ENCODE results near the gene TFDP2. TPM values are rescaled to one million over a fixed set of nuclear protein-coding genes. Genes with fewer than 3 reads are reported as not detected.

Gene TFDP2
- total and polyA plus RNA-seq, 2 of the 8 experiments (the other 6 are each of a cell fraction or from before 2014, with no cell fraction given) = 41.1 to 119 TPM

GRCh38 chr3:141941093-141941492 lies 208.3 kb downstream of the TFDP2 start:
- no peak for FAIRE-seq
- ChIA-PET CTCF (ENCODE audit: partially characterized antibody) (interaction anchor here (0.7 to 1.6 kb wide), 7 partner anchors 14 to 338 kb away, joined by 3 to 5 read pairs (median 4); partner anchors contain the start of gene RNF7), POLR2A (ENCODE audit: partially characterized antibody) (interaction anchor here (0.7 kb wide), 1 partner anchor 226 kb away, joined by 3 read pairs; no protein-coding TSS in a partner anchor)
- no peaks in the 10 kb centered on the region for H3K79me2 ChIP-seq (ENCODE audit: control insufficient read depth in 1 of 2, insufficient read depth in 2 of 2, low read length in 2 of 2)
- TF ChIP-seq POLR2A (IDR thresholded peaks at IDR 0.05; ENCODE audit: control extremely low read depth in 1 of 2, low read depth in 2 of 2, low read length in 2 of 2) (no peak), CBX5 (IDR thresholded peaks at IDR 0.05; ENCODE audit: low read depth, low read length) (no peak), EGR1 (IDR thresholded peaks at IDR 0.05; ENCODE audit: borderline replicate concordance, low read depth, low read length) (no peak), KDM1A (IDR thresholded peaks at IDR 0.05; ENCODE audit: borderline replicate concordance, low read length) (no peak), CHD2 (IDR thresholded peaks at IDR 0.05; ENCODE audit: low read length) (no peak), FOSL1 (IDR thresholded peaks at IDR 0.05; ENCODE audit: insufficient read depth, low read depth, low read length) (no peak), E2F6 (IDR thresholded peaks at IDR 0.05) (no peak), SP2 (IDR thresholded peaks at IDR 0.05; ENCODE audit: low read length) (no peak)
- TF ChIP-seq, protein P1, sequence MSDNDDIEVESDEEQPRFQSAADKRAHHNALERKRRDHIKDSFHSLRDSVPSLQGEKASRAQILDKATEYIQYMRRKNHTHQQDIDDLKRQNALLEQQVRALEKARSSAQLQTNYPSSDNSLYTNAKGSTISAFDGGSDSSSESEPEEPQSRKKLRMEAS (IDR thresholded peaks at IDR 0.05) = no peak
- TF ChIP-seq, protein P2, sequence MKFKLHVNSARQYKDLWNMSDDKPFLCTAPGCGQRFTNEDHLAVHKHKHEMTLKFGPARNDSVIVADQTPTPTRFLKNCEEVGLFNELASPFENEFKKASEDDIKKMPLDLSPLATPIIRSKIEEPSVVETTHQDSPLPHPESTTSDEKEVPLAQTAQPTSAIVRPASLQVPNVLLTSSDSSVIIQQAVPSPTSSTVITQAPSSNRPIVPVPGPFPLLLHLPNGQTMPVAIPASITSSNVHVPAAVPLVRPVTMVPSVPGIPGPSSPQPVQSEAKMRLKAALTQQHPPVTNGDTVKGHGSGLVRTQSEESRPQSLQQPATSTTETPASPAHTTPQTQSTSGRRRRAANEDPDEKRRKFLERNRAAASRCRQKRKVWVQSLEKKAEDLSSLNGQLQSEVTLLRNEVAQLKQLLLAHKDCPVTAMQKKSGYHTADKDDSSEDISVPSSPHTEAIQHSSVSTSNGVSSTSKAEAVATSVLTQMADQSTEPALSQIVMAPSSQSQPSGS (IDR thresholded peaks at IDR 0.05; ENCODE audit: low read length) = no peak
- no peak overlapping the region for H4K5ac ChIP-seq (ENCODE audit: insufficient read length, low read depth, low read length)
- peaks cover 0 to 2% of the 10 kb centered on the region in 2 experiments for H4K20me1 ChIP-seq (replicated peaks in 1 of 2; ENCODE audit: control insufficient read depth in 1 of 2, insufficient read depth in 2 of 2, low read length in 2 of 2)
- no peak overlapping the region for H3K56ac ChIP-seq (replicated peaks; ENCODE audit: insufficient read length, low read depth, low read length)
- H2BK120ac ChIP-seq (replicated peaks; ENCODE audit: low read depth, low read length) = no peak overlapping the region
- no peak overlapping the region for H3K4ac ChIP-seq (replicated peaks; ENCODE audit: insufficient read length, low read depth, low read length)
- no peak overlapping the region for H3K23ac ChIP-seq (ENCODE audit: insufficient read length)
- 91% methylated on average over 8 of the region's 8 CpGs; no CpG with 5 or more reads in 1 of the 2 experiments for WGBS, 2 experiments (ENCODE audit: extremely low coverage in 1 of 2, insufficient coverage in 1 of 2, insufficient read length in 1 of 2, insufficient replicate concordance in 2 of 2, low coverage in 1 of 2, low lambda C conversion rate in 2 of 2, missing lambda C conversion rate in 1 of 2)
- H3K9me3 ChIP-seq (ENCODE audit: insufficient read depth in 2 of 2, low read depth in 1 of 2, low read length in 1 of 2) = no peaks in the 10 kb centered on the region
- H2BK5ac ChIP-seq (ENCODE audit: low read depth, low read length) = no peak overlapping the region
- no peak for DNase-seq (ENCODE audit: low read depth in 1 of 2, low spot score in 2 of 2)
- no peak overlapping the region for H3K4me2 ChIP-seq (ENCODE audit: insufficient read depth in 1 of 2, low read depth in 2 of 2, low read length in 2 of 2)
- no peak overlapping the region for H2BK12ac ChIP-seq (ENCODE audit: low read depth, low read length)
- H4K91ac ChIP-seq (replicated peaks; ENCODE audit: insufficient read length, low read length) = no peak overlapping the region
- no peak overlapping the region for H2AK5ac ChIP-seq (ENCODE audit: low read depth, low read length)
- no peaks in the 10 kb centered on the region for H3K27me3 ChIP-seq (replicated peaks in 1 of 4; ENCODE audit: control insufficient read depth in 3 of 4, extremely low read depth in 1 of 4, insufficient read depth in 3 of 4, low read length in 3 of 4)
- H3K14ac ChIP-seq (ENCODE audit: insufficient read length) = no peak overlapping the region
- H3K4me1 ChIP-seq (replicated peaks in 1 of 4; ENCODE audit: control insufficient read depth in 3 of 4, insufficient read depth in 4 of 4, low read length in 3 of 4) = peaks cover 0 to 4% (median 0%) of the 10 kb centered on the region in 4 experiments; a peak in 1 of 7 replicates
- H3K18ac ChIP-seq (ENCODE audit: extremely low read depth, low read length) = no peak overlapping the region
- no peaks in the 10 kb centered on the region for H3K36me3 ChIP-seq (ENCODE audit: control insufficient read depth in 2 of 4, insufficient read depth in 4 of 4, low read length in 3 of 4)
- no peaks in the 10 kb centered on the region; the same call in 1 of the 2 replicates for H3K79me1 ChIP-seq (ENCODE audit: low read depth, low read length)
- H3K23me2 ChIP-seq (ENCODE audit: low read depth, low read length) = no peaks in the 10 kb centered on the region
- no peak overlapping the region for H3K4me3 ChIP-seq (ENCODE audit: extremely low read depth in 1 of 4, insufficient read depth in 2 of 4, low read depth in 3 of 4, low read length in 4 of 4)
- no peak overlapping the region for H2AFZ ChIP-seq (ENCODE audit: low read length)
- H2BK20ac ChIP-seq (ENCODE audit: low read length) = no peak overlapping the region
- no peak overlapping the region for H2BK15ac ChIP-seq (ENCODE audit: low read length)
- H4K8ac ChIP-seq (ENCODE audit: extremely low read depth, insufficient read depth, low read length) = no peak overlapping the region
- no peak overlapping the region for H3K9ac ChIP-seq (replicated peaks in 1 of 4; ENCODE audit: extremely low read depth in 1 of 4, low read depth in 3 of 4, low read length in 3 of 4)
- no peak overlapping the region for H3K27ac ChIP-seq (ENCODE audit: low read depth, low read length)

All from H1 (cell line).